GM21360 (cell line): Measurements from ENCODE around the gene KIF26B.
"Not testable (repeated sequence)": the region's sequence is repeated elsewhere in the genome, so short reads cannot be mapped to it uniquely, and the experiment has no call there.

ENCODE experiments used
- ATAC-seq: cut with Tn5 transposase; IDR thresholded peaks from one replicate; pipeline ENCODE4 v1.9.1; 2021; ENCODE audit warnings: mild to moderate bottlenecking, moderate library complexity; ENCODE audit not compliant: unreplicated experiment

KIF26B gene

DNA sequence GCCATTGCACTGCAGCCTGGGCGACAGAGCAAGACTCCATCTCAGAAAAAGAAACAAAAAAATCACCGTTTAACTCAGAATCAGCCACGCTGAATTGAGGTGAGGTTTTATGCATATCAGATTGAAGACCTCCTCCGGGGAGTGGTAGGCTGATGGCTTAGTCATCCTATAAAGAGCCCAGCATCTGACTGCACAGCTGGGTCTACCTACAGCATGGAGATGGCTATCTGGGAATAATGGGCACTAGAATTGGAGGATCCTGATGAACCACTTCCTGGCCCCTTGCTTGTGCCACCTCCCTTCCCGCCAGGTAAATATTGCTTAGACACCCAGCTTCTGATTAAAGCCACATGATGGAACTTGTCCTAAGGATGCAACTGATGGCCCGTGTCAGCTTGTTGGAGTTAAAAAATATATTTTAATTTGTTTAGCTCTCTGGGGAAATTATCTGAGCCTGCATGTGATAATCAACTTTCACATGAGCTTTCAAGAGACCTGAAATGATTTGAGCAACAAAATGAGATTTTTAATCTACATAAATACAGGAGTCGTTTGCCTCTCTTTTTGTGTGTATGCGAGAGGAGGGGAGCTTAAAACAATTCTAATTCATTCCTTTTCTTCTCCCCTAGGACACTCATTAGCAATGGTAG is 157.2 kb downstream of the KIF26B start:
- no peak for ATAC-seq

DNA sequence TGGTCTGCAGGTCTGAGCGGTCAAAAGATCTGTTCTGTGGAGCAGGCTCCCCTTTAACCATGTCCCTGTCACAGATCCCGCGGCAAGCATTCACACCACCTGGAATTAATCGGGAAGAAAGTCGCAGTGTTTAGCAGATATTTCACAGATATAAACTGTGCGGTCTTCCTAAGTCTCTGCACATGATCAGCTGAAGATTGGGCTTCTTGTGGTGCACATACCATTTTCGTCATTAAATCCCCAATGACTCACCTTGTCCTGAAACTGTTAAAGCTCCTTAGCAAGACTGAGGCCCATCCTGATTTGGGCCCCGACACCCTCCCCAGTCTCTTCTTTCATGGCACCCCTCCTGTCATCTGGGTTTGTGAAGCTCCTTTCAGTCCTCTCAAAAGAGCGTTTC is 158.8 kb downstream of the KIF26B start:
- no peak for ATAC-seq

DNA sequence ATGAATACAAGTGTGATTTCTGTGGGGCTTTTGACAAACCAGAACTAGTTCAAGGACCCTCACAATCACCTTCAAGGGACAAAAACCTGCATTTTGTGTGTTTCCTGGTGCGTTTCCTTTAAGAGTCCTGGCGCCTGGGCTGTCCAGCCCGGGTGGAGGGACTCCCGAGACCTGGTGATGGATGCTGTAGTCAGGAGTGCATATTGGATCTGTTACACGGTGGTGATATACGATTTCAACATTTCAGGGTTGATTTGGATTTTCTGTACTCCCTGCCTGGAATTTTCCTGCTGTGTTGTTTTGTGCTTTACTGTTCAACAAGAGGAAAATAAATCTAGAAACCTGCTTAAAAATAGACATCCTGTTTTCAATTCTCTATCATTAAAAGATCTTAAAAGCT is 162.0 kb downstream of the KIF26B start:
- no peak for ATAC-seq

DNA sequence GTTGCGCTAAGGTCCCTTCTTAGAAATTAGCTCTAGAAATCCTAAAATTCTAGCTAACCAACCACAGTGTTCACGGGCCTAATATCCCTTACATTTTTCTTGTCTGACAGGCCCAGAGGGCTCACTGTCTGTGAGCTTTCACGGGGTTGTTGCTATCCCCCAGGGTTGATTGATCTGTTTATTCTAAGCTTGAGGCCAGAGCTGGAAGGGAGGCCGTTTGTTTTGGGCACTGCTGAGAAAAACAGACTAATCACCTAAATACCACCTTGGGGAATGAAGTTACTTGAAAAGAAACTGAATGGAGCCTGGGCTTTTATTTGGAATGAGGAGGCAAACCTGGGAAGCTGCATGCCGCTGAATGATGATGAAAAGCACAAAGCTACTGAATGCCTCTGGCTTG is 162.4 kb downstream of the KIF26B start:
- no peak for ATAC-seq

DNA sequence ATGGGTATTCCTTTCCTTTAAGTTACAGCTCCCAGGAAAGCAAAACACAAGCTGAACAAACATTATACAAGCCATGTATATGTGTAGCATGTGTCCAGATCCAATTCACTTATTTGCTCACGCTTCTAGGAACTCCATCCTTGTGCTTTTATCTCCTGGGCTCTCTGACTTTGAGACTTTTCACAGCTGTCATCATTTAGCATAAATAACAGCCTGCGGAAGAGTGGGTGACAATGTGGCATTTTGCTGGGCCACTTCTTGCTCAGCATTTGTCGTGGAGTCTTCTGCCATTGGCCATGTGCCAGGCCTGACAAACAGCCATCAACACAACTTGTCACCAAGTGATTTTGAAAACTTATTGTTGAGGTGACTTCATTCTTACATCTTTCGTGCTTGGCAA is 164.3 kb downstream of the KIF26B start:
- no peak for ATAC-seq

DNA sequence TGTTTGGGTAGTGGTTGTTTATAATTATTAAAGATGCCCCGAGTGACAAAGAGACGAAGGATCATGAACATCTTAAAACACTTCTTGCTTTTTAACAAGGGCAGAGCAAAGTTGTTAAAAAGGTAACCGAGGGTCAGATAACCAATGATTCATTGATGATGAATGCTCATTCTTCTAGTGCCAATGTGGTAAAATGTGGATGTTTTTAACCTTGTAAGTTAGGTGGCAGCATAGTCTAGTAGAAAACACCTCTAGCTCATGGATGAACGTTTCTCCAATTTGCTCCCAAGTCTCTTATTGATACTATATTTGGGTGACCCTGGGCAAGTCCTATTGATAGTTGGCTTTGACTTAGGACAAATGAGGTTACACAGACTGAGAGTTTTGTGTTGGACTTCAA is 167.9 kb downstream of the KIF26B start:
- no peak for ATAC-seq

DNA sequence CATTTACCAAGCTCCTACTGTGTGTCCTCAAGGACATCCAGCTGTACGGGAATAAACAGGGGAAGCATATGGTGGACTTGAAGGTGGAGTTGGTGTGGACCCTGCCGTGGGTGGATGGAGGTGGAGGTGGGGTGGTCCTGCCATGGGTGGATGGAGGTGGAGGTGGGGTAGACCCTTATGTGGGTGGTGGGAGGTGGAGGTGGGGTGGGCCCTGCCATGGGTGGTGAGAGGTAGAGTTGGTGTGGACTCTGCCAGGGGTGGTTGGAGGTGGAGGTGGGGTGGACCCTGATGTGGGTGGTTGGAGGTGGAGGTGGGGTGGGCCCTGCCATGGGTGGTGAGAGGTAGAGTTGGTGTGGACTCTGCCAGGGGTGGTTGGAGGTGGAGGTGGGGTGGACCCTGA is 169.0 kb downstream of the KIF26B start:
- ATAC-seq = not testable (repeated sequence)

DNA sequence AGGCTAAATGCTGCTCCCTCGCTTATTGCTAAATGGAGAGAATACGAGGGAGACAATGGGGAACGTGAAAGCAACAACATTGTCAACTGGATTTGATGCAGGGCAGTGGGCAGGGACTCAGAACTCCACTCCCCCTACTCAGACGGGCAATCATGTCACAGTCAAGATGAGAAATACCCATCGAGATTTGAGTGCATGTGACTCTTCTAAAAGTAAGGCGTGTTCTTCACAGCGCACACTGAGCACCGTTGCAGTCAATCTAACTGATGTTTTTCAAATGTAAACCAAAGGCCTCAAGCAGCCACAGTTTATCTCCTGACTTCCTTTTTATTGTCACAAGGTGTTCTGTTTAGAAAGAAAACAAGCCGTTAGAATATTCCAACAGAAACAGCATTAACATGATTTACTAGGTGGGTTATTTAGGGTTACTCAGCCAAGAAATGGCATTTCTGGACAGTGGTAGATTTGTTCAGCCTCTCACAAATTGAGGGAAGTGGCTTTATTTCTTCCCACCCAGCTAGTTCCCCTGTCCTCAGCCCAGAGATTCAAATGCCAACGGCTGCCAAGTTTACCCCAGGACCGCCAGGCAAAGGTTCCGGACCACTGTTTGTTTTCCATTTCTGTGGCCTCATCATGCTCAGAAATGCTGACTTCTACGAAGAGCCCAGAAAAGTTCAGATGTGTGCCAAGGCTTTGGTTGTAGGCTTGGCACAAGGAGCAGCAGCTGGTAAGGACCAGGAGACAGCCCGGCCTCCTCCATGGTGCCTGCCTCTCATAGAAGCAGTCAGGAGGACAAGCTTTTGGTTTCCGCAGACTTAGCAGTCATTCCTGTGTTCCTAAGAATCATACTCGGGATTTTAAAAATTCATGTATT is 171.4 kb downstream of the KIF26B start:
- no peak for ATAC-seq

DNA sequence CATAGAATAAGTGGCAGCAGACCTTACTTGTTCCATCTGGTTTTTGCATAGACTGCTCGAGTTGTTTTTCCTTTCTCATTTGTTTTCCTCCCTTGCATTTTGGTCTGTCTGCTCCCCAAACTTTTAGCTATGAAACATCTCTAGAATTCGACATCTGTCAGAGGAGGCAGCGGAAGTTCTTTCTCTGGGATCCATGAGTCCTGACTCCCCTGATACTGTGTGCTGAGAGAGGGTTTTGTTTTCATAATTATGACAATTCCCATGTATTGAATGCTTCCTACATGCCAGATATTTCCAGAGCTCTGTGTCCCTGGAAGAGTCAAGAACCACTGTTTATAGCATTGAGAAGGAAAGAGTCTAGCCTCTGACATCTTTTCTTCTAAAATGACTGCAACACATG is 172.6 kb downstream of the KIF26B start:
- ATAC-seq = no peak

DNA sequence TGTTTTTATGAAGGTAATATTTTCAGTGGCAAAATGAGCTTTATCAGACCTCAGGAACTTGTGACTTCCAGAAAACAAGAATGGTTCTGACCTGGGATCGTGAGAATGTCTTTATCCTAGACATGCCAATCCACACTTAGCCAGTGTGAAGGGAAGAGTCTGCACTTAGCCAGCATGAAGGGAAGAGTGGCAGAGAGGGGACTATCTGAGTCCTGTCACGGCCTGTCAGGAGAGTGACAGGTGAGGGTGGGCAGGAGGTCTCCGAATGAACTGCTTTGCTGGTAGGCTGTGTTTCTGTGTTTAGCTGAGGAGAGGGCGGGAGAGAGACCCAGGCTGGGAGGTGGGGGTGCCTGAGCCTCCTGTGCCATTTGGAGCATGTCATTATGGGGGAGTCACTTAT is 173.1 kb downstream of the KIF26B start:
- ATAC-seq = no peak

DNA sequence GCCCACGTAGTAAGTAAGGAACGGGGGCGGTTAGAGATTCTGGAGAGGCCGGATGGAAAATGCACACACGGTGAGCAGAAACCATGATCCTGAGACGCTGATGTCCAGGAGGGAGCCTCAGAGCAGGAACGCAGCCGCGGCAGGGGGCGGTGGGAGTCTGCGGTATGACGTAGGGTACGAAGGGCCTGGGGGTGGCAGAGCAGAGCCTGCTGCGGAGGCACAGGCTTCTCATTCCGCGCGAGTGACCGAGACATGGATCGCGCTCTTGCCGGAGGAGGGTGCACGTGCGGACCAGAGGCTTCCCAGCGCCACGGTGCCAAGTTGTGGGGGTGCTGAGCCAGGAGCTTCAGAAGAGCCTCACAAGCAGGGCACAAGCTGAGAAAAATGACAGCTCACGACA is 176.2 kb downstream of the KIF26B start:
- no peak for ATAC-seq

DNA sequence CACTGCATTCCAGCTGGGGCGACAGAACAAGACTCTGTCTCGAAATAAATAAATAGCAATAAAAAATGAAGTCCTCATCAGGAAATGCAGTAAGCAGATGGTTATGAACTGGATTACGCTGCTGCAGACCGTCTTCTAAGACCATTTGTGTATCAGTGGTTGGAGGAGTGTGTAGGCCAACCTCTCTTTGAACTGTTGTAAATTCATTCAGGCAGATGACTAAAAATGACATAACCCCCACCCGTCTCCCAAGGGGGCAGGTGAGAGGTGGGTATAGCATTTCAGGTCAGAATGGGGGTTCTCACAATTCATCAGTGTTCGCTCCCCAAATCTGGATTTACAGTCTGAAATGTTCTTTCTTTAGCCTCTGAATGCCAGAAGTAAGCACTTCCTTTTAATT is 177.3 kb downstream of the KIF26B start:
- ATAC-seq = no peak

DNA sequence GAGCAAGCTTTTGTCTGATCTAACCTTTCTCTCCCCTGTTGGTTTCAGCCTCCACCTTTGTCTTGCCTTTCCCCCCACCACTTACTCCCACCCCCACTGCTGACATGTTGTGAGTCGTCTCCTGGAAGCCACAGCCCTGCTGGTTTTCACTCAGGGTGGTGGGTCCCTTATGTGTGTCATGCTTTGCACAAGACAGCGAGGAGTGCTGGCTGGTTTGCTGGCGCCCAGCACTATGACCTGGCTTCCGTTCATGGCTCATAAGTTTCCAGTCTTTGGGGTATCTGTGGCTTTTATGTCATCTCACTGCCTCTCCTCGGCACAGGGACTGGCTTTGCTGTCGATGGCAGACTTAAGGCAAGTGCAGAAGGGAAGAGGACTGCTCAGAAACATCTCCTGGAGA is 177.7 kb downstream of the KIF26B start:
- no peak for ATAC-seq

DNA sequence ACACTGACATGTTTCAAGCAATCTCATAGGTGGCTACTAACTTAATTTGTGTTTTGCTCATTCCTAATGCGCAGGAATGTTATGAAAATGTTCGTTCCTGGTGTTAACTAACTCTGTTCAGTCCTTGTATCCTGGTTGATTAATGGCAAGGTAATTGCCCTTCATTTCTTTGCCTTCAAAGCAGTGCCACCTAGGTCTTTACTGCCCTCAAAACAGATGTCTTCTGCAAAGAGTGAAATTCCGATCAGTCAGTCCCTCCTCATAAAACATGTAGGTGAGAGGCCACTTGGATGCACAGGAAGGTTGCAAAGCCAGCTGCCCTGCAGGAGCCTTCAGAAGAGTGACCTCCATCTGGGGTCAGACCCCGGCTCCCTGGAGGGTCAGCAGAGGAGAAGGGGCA is 179.4 kb downstream of the KIF26B start:
- ATAC-seq = no peak

DNA sequence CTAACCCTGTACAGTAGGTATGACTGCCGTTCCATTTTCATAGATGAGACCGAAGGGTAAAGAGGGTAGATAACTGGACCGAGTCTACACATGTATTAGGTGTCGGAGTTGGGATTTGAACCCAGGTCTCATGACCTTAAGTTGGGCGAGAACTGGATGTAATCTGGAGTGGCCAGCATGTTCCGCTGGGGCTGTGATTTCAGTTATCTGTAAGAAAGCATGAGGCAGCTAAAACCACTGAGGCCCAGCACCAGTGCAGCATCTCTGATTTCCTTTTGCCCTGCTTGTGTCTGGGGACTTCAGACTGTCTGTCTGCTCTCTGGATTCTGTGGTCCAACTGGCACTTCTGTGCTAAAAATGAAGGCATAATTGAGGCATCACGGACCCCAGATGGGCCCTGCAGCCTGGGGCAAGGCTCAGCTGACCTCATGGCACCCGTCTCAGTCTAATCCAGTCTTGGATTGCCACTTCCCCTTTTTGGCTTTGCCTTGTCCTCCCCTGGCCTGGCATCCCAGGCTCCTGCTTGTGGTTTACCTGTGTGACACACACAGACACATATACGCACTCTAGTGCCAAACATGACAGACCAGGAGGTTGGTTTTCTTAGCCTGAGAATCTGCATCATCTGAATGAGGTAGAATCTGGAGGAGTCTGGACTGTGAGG is 180.2 kb downstream of the KIF26B start:
- ATAC-seq = no peak

DNA sequence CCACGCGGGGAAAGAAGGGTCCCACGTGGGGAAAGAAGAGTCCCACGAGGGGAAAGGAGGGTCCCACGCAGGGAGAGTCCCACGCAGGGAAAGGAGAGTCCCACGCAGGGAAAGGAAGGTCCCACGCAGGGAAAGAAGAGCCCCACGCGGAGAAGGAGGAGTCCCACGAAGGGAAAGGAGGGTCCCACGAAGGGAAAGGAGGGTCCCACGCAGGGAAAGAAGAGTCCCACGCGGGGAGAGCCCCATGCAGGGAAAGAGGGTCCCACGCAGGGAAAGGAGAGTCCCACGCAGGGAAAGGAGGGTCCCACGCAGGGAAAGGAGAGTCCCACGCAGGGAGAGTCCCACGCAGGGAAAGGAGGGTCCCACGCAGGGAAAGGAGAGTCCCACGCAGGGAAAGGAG is 180.9 kb downstream of the KIF26B start:
- ATAC-seq = not testable (repeated sequence)

DNA sequence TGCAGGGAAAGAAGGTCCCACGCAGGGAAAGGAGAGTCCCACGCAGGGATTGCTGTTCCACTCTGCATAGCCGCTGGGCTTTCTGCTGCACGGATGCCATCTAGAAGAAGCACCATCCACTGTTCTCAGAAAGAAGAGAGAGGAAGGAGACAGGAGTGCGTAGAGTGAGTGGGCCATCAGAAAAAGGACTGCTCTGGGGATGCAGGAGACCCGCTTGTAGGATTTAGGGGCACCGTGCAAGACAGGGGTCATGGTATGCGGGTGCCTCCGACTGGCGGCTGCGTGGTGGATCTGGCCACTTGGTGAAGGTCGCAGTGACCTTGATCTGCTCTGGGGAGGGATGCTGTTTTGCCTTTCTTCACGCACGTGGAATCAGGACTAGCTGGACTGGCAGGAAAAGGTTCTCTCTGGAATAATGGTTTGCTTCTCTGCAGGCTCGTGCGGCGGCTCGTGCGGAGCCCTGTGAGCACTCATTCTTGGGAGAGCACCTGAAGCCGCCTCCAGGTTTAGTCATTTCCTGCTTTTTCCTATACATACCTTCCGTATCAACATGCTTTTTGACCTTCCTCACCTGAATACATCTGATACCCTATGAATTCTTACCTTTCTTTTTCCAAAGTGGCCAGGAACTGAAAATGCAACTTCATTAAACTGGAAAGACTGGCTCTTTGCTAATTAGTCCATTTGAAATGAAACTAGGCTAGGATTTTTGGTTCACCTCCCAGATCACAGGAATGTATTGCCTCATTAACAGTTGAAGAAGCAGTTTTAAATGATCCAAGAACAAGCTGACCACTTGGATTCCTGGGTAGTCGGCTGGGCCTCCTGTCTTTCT is 181.6 kb downstream of the KIF26B start:
- ATAC-seq = no peak

DNA sequence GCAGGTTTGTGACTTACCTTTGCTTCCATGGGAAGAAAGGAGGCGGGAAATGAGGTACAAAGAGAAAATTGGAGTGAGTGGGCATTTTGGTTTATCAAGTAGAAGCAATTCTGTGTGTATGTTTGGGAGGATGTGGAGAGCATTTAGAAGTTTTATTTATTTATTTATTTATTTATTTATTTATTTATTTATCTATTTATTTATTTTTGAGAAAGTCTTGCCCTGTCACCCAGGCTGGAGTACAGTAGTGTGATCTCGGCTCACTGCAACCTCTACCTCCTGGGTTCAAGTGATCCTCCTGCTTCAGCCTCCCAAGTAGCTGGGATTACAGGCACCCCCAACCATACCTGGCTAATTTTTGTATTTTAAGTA is 182.2 kb downstream of the KIF26B start:
- ATAC-seq = not testable (repeated sequence)

DNA sequence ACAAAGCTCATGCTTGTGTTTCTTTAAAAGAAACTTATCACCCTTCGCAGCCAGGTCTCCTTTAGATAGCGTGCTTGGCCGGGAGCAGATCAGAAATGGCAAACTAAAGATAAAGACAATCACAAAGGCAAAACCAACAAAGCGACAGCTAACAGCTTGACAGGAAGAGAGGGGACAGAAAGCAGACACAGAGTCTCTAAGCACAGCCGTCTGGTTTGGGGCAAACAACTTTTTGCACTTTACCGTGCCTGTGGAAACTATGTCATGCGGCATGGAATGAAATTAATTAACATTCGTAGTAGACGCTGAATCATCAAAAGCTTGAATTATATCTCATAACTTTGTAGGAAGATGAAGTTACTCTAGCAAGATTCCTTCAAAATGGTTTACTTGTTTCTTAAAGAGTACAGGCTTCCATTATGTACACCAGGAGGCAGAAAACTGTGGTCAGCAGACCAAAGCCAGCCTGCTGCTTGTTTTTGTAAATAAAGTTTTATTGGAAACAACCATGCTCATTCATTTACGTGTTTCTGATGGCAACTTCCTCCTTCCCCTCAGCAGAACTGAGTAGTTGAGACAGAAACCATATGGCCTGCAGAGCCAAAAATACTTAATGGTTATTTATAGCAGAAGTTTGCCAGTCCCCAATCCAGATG is 183.2 kb downstream of the KIF26B start:
- ATAC-seq = no peak

DNA sequence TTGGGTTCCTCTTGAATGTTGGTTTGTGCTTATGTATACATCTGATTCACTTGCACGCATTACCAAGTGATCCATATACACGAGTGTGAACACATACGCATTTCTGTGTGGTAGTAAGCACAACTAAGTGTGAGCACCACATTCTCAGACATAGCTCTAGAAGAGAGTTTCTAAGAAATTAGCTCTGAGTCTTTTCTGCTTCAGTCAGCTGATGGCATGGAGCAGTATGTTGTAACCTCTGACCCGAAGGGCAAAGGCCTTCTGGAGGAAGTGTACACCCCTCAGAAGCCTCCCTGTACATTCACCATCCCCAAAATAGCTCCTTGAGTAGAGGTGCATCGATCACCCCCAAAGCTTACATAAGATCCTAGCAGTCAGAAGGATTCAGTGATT is 183.7 kb downstream of the KIF26B start:
- ATAC-seq = no peak

DNA sequence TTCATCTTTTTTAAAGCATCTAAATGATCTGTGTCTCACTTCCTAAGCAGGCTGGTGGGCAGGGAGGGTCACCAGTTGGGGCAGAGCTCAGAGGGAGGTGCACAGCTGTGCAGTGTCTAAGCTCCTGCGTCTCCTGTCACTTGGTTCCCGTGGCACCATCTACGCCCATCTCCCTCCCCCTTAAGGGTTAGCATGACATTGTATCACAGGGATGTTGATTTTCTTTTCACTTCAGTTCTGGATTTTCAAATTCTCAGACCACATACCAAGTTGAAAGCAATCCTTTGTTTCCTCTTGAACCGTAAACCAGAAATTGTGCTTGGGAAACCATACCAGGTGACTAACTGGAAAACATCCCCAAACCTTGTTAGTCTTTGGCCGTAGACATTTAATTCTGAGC is 187.0 kb downstream of the KIF26B start:
- ATAC-seq = no peak
